Measurements from ENCODE around the gene SERTM2.

SERTM2 gene

DNA sequence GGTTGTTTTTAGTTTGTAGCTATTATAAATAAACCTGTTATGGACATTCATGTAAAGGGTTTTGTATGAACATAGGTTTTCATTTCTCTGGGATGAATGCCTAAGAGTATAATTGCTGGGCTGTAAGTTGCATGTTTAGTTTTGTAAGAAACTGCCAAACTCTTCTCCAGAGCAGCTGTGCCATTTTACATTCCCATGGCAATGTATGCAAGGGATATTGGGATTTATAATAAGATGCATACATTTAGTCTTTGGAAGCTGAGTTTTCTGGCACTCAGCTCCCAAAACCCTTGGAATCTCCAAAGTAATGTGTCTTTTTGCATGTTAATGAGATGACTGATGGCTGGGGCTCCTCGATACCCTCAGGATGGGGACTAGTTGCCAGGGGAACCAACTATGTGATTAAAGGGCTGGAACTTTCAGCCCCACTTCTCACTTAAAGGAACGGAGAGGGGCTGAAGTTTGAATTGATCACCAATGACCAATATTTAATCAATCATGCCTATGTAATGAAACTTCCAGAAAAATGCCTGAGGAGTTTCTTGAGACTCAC lies 44.0 kb downstream of the SERTM2 start:
- no peak for DNase-seq (ENCODE audit: extremely low read depth in 1 of 2, low read depth in 1 of 2)

- DNase-seq (ENCODE audit: extremely low read depth in 1 of 2, low read depth in 1 of 2) = no peak
Observed at GRCh38 chrX:111560801-111561200, 49.4 kb downstream of the SERTM2 start.

GRCh38 chrX:111561851-111562250 lies 50.4 kb downstream of the SERTM2 start:
- DNase-seq (ENCODE audit: extremely low read depth in 1 of 2, low read depth in 1 of 2) = no peak

DNA sequence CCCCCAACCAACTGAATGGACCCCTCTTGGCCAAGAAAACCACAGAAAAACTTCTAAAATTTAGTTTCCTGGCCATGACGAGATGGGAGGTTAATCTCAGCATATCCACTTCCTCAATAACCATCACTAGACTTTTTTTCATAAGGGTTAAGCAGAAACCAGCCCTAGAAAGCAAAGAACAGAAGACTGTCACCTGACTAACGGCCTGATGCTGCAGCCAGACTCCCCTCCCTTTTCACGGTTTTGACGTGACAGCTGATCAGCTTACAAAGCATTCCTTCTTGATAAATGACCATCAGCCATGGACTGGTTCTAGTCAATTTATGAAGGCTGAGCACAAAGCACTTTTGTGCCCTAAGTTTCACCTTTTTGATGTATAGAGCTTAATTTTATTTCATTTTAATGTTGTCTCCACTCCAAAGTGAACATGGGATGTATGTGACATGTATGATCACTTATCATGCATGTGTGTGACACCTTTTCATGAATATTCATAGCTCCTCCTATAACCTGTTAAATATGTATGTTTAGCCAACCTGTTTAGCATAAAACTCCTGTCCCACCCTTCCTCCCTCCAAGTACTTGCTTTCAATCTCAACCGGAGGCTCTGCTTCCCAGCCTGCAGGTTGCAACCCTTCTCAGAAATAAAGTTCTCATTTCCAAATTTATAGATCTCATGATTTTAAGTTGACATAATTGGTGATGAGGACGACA lies 56.3 kb downstream of the SERTM2 start:
- DNase-seq (ENCODE audit: extremely low read depth in 1 of 2, low read depth in 1 of 2) = no peak

GRCh38 chrX:111568354-111568753 lies 56.9 kb downstream of the SERTM2 start:
- DNase-seq (ENCODE audit: extremely low read depth in 1 of 2, low read depth in 1 of 2) = no peak

DNA sequence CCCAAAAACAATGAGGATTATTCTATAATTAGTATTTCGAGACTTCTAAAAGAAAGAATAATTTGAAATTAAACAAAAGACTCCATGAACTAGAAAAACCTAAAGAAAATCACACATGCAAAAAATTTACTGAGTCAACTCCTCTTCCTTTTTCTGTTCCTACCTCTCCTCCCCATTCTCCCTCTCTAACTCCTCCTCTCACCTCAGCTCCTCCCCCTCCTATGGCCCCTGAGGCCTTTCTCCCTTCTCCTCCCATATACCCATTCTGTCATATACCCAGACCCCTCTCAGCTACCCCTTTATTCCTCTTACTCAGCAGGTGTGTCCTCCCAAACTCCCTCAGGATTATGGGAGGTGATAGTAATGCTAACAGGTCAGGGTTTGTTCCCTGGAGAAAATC lies 57.4 kb downstream of the SERTM2 start:
- DNase-seq (ENCODE audit: extremely low read depth in 1 of 2, low read depth in 1 of 2) = no peak

All from stimulated activated CD8-positive, alpha-beta memory T cell treated with anti-CD3 and anti-CD28 coated beads, Interleukin-7, amount 100 ng/mL, for 48 hours (primary cell).